CD4-positive, alpha-beta T cell (primary cell): ENCODE results near the gene PPIB. TPM values are rescaled to one million over a fixed set of nuclear protein-coding genes. Genes with fewer than 3 reads are reported as not detected.

Source experiments
- ATAC-seq: fragments of 200-7000 bp; cut with Tn5 transposase; one replicate; pipeline ENCODE4 v1.10.0; 2022; ENCODE audit warnings: mild to moderate bottlenecking; ENCODE audit not compliant: poor library complexity
- CTCF ChIA-PET: fragments of 350-600 bp; sonication (Branson Sonifier 250); formaldehyde crosslinking; loops from one replicate; lab custom pipeline; 2021; ENCODE audit warnings: antibody characterized with exemption, inconsistent platforms; lab: Charles Lee
- POLR2A ChIA-PET: fragments of 350-600 bp; sonication (Branson Sonifier 250); formaldehyde crosslinking; loops from one replicate; lab custom pipeline; 2021; ENCODE audit warnings: antibody characterized with exemption, inconsistent platforms; lab: Charles Lee
- DNase-seq, 14 experiments: peaks; one replicate each; pipeline ENCODE4 v3.0.0-alpha.2; 2013 to 2020; ENCODE audit warnings: mixed read lengths in 2 of 14
- H3K27ac ChIP-seq, 2 donors: one replicate each; pipeline versions ENCODE4 v1.5.1 to v1.7.0; 2013; ENCODE audit warnings: low read length in 2 of 2, low read depth in 1 of 2, mild to moderate bottlenecking in 1 of 2
- H3K27me3 ChIP-seq, 2 experiments: 1 replicate in 1 of 2; 2 replicates in 1 of 2; pipeline versions ENCODE4 v1.6.1 to v1.7.0; 2013; ENCODE audit warnings: low read length in 2 of 2, control low read depth in 1 of 2, mild to moderate bottlenecking in 1 of 2, moderate library complexity in 1 of 2; ENCODE audit not compliant: insufficient read depth in 2 of 2, control insufficient read depth in 1 of 2
- H3K36me3 ChIP-seq: one replicate; pipeline ENCODE4 v1.6.1; 2013; ENCODE audit warnings: low read length, control low read depth; ENCODE audit not compliant: insufficient read depth
- H3K4me1 ChIP-seq: one replicate; pipeline ENCODE4 v1.6.1; 2013; ENCODE audit warnings: low read length, control low read depth; ENCODE audit not compliant: insufficient read depth
- H3K4me3 ChIP-seq: one replicate; pipeline ENCODE4 v1.5.1; 2013; ENCODE audit warnings: mild to moderate bottlenecking, low read length, moderate library complexity
- H3K9me3 ChIP-seq, 2 experiments: 1 replicate in 1 of 2; 2 replicates in 1 of 2; pipeline versions ENCODE4 v1.6.1 to v1.7.0; 2013; ENCODE audit warnings: low read length in 2 of 2, mild to moderate bottlenecking in 2 of 2, control low read depth in 1 of 2, moderate library complexity in 1 of 2; ENCODE audit not compliant: control insufficient read depth in 1 of 2, insufficient read depth in 1 of 2
- H3K27ac Mint-ChIP-seq: one replicate; pipeline ENCODE4 v1.8.0; 2020; ENCODE audit warnings: mixed read lengths
- H3K27me3 Mint-ChIP-seq: one replicate; pipeline ENCODE4 v1.8.0; 2021; ENCODE audit warnings: mixed read lengths
- H3K36me3 Mint-ChIP-seq: one replicate; pipeline ENCODE4 v1.8.0; 2021; ENCODE audit warnings: low read depth, mixed read lengths
- H3K4me1 Mint-ChIP-seq: one replicate; pipeline ENCODE4 v1.8.0; 2021; ENCODE audit warnings: low read depth, mixed read lengths
- H3K4me3 Mint-ChIP-seq: one replicate; pipeline ENCODE4 v1.8.0; 2020; ENCODE audit warnings: mild to moderate bottlenecking, mixed read lengths
- H3K9me3 Mint-ChIP-seq: one replicate; pipeline ENCODE4 v1.8.0; 2020; ENCODE audit warnings: mixed read lengths
- CTCF ChIP-seq: fragments of 200-600 bp; IDR thresholded peaks from one replicate; pipeline ENCODE4 v1.8.0; 2022; ENCODE audit warnings: antibody characterized with exemption, mild to moderate bottlenecking
- intact Hi-C, 2 experiments: fragments of 100-400 bp; cut with DNase I in 1 of 2; cut with micrococcal nuclease in 1 of 2; formaldehyde crosslinking; loops; one replicate each; pipeline versions ENCODE4 v1.15.1 to v1.9.0; 2023 to 2025; cut with DNase I, micrococcal nuclease
- total RNA-seq, 174 experiments: library from RNA in 2 of 174; stranded (reverse) in 2 of 174; gene quantifications; one replicate each; pipeline ENCODE4 v1.2.3 and lab custom pipeline; 2021 to 2026

Gene PPIB
- total RNA-seq, 2 experiments from 2014 or later, result 167 to 169 TPM

DNA sequence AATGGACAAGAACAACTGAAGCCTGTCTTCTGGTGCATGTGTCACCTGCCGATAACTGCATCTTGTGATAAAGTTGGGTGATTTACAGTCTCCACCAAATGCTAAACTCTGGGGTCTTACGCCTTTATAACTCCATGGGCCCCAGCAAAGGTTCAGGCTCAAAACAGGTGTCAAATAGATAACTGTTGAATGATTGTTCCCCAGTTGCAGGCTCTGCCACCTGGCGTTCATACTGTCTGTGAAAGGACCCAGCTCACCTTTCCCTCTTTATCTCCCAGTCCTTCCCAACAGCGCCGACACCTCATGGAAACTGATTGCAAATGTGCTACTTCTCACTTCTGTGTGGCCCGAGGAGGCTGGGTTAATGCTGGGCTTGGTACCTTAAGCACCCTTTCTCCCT, 19.5 kb downstream of the PPIB start:
- DNase-seq, result no peak
- CTCF ChIA-PET, result no interaction called here
- Mint-ChIP-seq H3K4me3 (no peak overlapping the region), H3K27me3 (no peaks in the 10 kb centered on the region), H3K36me3 (peaks cover 61% of the 10 kb centered on the region), H3K4me1 (no peaks in the 10 kb centered on the region), H3K27ac (no peak overlapping the region), H3K9me3 (no peaks in the 10 kb centered on the region)
- no peak for TF ChIP-seq CTCF
- no peaks in the 10 kb centered on the region for H3K27me3 ChIP-seq
- no peaks in the 10 kb centered on the region for H3K9me3 ChIP-seq
- POLR2A ChIA-PET, result no interaction called here
- H3K27ac ChIP-seq, result no peak overlapping the region
- H3K4me3 ChIP-seq, result no peak overlapping the region
- H3K4me1 ChIP-seq, result no peaks in the 10 kb centered on the region
- intact Hi-C loops, result no loop called here
- peaks cover 41% of the 10 kb centered on the region for H3K36me3 ChIP-seq
- no peak for ATAC-seq

DNA sequence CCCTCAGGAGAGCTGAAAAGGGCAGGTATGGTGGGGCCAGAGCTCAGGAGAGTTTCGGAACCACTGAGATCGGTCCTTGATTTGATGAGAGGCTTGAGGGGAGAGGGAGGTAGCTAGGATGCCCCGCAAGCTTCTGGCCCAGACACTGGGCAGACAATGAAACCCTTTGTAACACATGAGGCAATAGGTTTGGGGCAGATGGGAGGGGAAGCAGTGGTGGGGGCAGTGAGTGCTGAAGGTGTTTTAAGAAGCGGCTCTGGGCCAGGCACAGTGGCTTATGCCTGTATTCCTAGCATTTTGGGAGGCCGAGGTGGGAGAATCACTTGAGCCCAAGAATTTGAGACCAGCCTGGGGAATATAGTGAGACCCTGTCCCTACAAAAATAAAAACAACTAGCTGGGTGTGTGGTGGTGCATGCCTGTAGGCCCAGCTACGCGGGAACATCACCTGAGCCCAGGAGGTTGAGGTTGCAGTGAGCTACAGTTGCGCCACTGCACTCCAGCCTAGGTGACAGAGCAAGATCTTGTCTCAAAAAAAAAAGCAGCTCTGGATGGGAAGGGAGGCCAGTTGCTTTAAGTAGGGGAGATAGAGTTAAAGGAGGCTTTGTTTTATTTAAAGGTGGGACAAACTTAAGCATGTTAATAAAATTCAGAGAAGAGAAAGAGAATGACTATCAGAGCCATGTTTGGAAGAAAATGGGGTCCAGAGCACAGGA, 20.9 kb downstream of the PPIB start:
- Histone ChIP-seq H3K4me1 (no peaks in the 10 kb centered on the region), H3K27me3 (no peaks in the 10 kb centered on the region), H3K27ac (no peak overlapping the region), H3K4me3 (no peak overlapping the region), H3K9me3 (no peaks in the 10 kb centered on the region), H3K36me3 (peaks cover 54% of the 10 kb centered on the region)
- intact Hi-C loops, result no loop called here
- no peak for TF ChIP-seq CTCF
- ATAC-seq (no peak), DNase-seq (no peak)
- CTCF ChIA-PET, result interaction anchor here (2.3 kb wide), 1 partner anchor 11 kb away, joined by 8 read pairs; no protein-coding TSS in a partner anchor
- H3K4me1 Mint-ChIP-seq, result no peaks in the 10 kb centered on the region
- H3K4me3 Mint-ChIP-seq, result no peak overlapping the region
- H3K9me3 Mint-ChIP-seq, result no peaks in the 10 kb centered on the region
- POLR2A ChIA-PET, result interaction anchor here (1.3 kb wide), 1 partner anchor 21 kb away, joined by 3 read pairs; the partner anchor contains the start of gene PPIB
- H3K36me3 Mint-ChIP-seq, result peaks cover 74% of the 10 kb centered on the region
- no peak overlapping the region for H3K27ac Mint-ChIP-seq
- no peaks in the 10 kb centered on the region for H3K27me3 Mint-ChIP-seq

GRCh38 chr15:64138331-64138941, 24.4 kb downstream of the PPIB start:
- H3K27ac Mint-ChIP-seq, result no peak overlapping the region

More at GRCh38 chr15:64138331-64138941, 24.4 kb downstream of the PPIB start:
- intact Hi-C loops, result no loop called here
- H3K9me3 Mint-ChIP-seq, result no peaks in the 10 kb centered on the region
- no peak for ATAC-seq
- no peak overlapping the region for H3K4me3 Mint-ChIP-seq
- POLR2A ChIA-PET, result interaction anchor here (2.0 kb wide), 1 partner anchor 11 kb away, joined by 7 read pairs; no protein-coding TSS in a partner anchor
- CTCF ChIA-PET, result interaction anchor here (2.1 kb wide), 1 partner anchor 15 kb away, joined by 7 read pairs; no protein-coding TSS in a partner anchor
- H3K27me3 Mint-ChIP-seq, result no peaks in the 10 kb centered on the region
- peaks cover 84% of the 10 kb centered on the region for H3K36me3 Mint-ChIP-seq
- no peak overlapping the region for H3K27ac ChIP-seq
- H3K4me1 ChIP-seq, result no peaks in the 10 kb centered on the region
- DNase-seq, result no peak
- H3K9me3 ChIP-seq, result no peaks in the 10 kb centered on the region
- TF ChIP-seq CTCF, result no peak
- H3K4me1 Mint-ChIP-seq, result no peaks in the 10 kb centered on the region
- no peak overlapping the region for H3K4me3 ChIP-seq
- peaks cover 74% of the 10 kb centered on the region for H3K36me3 ChIP-seq
- no peaks in the 10 kb centered on the region for H3K27me3 ChIP-seq
